HEK293 (cell line): ENCODE measurements around the gene PLCB1.

Experiments used
- CTCF ChIA-PET: fragments of 350-600 bp; formaldehyde crosslinking; extraction: SDS; loops from one replicate; lab custom pipeline; 2021; ENCODE audit warnings: antibody characterized with exemption; lab: Yijun Ruan, JAX
- POLR2A ChIA-PET: fragments of 300-600 bp; formaldehyde crosslinking; extraction: SDS; loops from one replicate; lab custom pipeline; 2020; ENCODE audit warnings: antibody characterized with exemption, inconsistent platforms; lab: Yijun Ruan, JAX
- H3K27ac ChIP-seq: fragments of 200-500 bp; sonication (Bioruptor generic); 2 replicates; pipeline ENCODE4 v1.5.1; 2014; ENCODE audit warnings: low read depth, low read length, control low read depth, inconsistent platforms; ENCODE audit errors: extremely low read depth
- H3K36me3 ChIP-seq, 2 experiments: fragments of 200-500 bp in 1 of 2; sonication (Bioruptor generic) in 1 of 2; 1 replicate in 1 of 2; 2 replicates in 1 of 2; pipeline ENCODE4 v1.5.1; 2014 to 2017; ENCODE audit warnings: inconsistent platforms in 2 of 2, low read length in 2 of 2; ENCODE audit not compliant: control insufficient read depth in 2 of 2, insufficient read depth in 1 of 2
- H3K4me1 ChIP-seq: fragments of 200-500 bp; sonication (Bioruptor generic); 2 replicates; pipeline ENCODE4 v1.5.1; 2014; ENCODE audit warnings: mild to moderate bottlenecking, low read length, inconsistent platforms; ENCODE audit not compliant: control insufficient read depth, insufficient read depth
- H3K4me3 ChIP-seq: 2 replicates; pipeline ENCODE4 v1.5.1; 2011; ENCODE audit warnings: low read depth, mild to moderate bottlenecking, control low read depth, low read length, moderate library complexity
- H3K9me3 ChIP-seq: fragments of 200-500 bp; sonication (Bioruptor generic); 2 replicates; pipeline ENCODE4 v1.5.1; 2014; ENCODE audit warnings: low read depth, low read length, inconsistent platforms; ENCODE audit not compliant: control insufficient read depth, insufficient read depth
- ATF2 ChIP-seq: fragments of 450-650 bp; formaldehyde crosslinking; IDR thresholded peaks from 2 replicates; pipeline ENCODE4 v1.5.1; 2016; ENCODE audit warnings: missing biosample characterization, missing genetic modification characterization, low read depth
- FEZF1 ChIP-seq: fragments of 450-650 bp; formaldehyde crosslinking; IDR thresholded peaks from 2 replicates; pipeline ENCODE4 v1.5.1; 2016; ENCODE audit warnings: missing biosample characterization, missing genetic modification characterization
- GLIS2 ChIP-seq: fragments of 450-650 bp; formaldehyde crosslinking; IDR thresholded peaks from 2 replicates; pipeline ENCODE4 v1.5.1; 2016; ENCODE audit warnings: missing biosample characterization, missing genetic modification characterization
- HOXD13 ChIP-seq: sonication (generic); formaldehyde crosslinking; IDR thresholded peaks from 2 replicates; pipeline ENCODE4 v1.8.0; 2022; ENCODE audit warnings: missing genetic modification reagents, borderline replicate concordance
- TRIM28 ChIP-seq: IDR thresholded peaks from 2 replicates; pipeline ENCODE4 v1.6.1; 2011; ENCODE audit warnings: low read length, control low read depth, borderline replicate concordance
- ZBTB1 ChIP-seq: fragments of 450-650 bp; formaldehyde crosslinking; IDR thresholded peaks from 2 replicates; pipeline ENCODE4 v1.5.1; 2016; ENCODE audit warnings: missing biosample characterization, missing genetic modification characterization
- ZBTB7A ChIP-seq: fragments of 450-650 bp; formaldehyde crosslinking; IDR thresholded peaks from 2 replicates; pipeline ENCODE4 v1.5.1; 2016; ENCODE audit warnings: low read depth, missing biosample characterization, missing genetic modification characterization
- ZBTB8A ChIP-seq: fragments of 450-650 bp; formaldehyde crosslinking; IDR thresholded peaks from 2 replicates; pipeline ENCODE4 v1.5.1; 2016; ENCODE audit warnings: missing biosample characterization, missing genetic modification characterization
- ZFP69B ChIP-seq: fragments of 450-650 bp; formaldehyde crosslinking; IDR thresholded peaks from 2 replicates; pipeline ENCODE4 v1.5.1; 2016; ENCODE audit warnings: missing biosample characterization, missing genetic modification characterization
- ZNF184 ChIP-seq: fragments of 450-650 bp; IDR thresholded peaks from 2 replicates; pipeline ENCODE4 v1.5.1; 2018; ENCODE audit warnings: missing biosample characterization, mild to moderate bottlenecking, missing genetic modification characterization
- ZNF19 ChIP-seq: fragments of 450-650 bp; formaldehyde crosslinking; IDR thresholded peaks from 2 replicates; pipeline ENCODE4; 2016; ENCODE audit warnings: missing biosample characterization, missing genetic modification characterization, low read depth
- ZNF2 ChIP-seq: fragments of 450-650 bp; formaldehyde crosslinking; IDR thresholded peaks from 2 replicates; pipeline ENCODE4 v1.5.1; 2016; ENCODE audit warnings: missing biosample characterization, missing genetic modification characterization
- ZNF211 ChIP-seq: fragments of 450-650 bp; formaldehyde crosslinking; IDR thresholded peaks from 2 replicates; pipeline ENCODE4 v1.5.1; 2016; ENCODE audit warnings: low read depth, missing biosample characterization, missing genetic modification characterization
- ZNF23 ChIP-seq: fragments of 450-650 bp; formaldehyde crosslinking; IDR thresholded peaks from 2 replicates; pipeline ENCODE4 v1.5.1; 2016; ENCODE audit warnings: missing biosample characterization, missing genetic modification characterization, borderline replicate concordance
- ZNF423 ChIP-seq: fragments of 450-650 bp; formaldehyde crosslinking; IDR thresholded peaks from 2 replicates; pipeline ENCODE4 v1.5.1; 2016; ENCODE audit warnings: missing biosample characterization, missing genetic modification characterization
- ZNF544 ChIP-seq: fragments of 450-650 bp; formaldehyde crosslinking; IDR thresholded peaks from 2 replicates; pipeline ENCODE4 v1.5.0; 2017; ENCODE audit warnings: missing biosample characterization, missing genetic modification characterization
- ZNF626 ChIP-seq: fragments of 450-650 bp; sonication (Bioruptor Pico); formaldehyde crosslinking; IDR thresholded peaks from 2 replicates; pipeline ENCODE4 v1.5.1; 2018; ENCODE audit warnings: missing biosample characterization, missing genetic modification characterization, inconsistent platforms
- ZNF654 ChIP-seq: fragments of 450-650 bp; formaldehyde crosslinking; IDR thresholded peaks from 2 replicates; pipeline ENCODE4 v1.5.1; 2016; ENCODE audit warnings: low read depth, missing biosample characterization, missing genetic modification characterization
- ZNF670 ChIP-seq: fragments of 450-650 bp; formaldehyde crosslinking; IDR thresholded peaks from 2 replicates; pipeline ENCODE4 v1.5.1; 2016; ENCODE audit warnings: missing biosample characterization, missing genetic modification characterization, low read depth
- ZNF830 ChIP-seq: fragments of 450-650 bp; IDR thresholded peaks from 2 replicates; pipeline ENCODE4 v1.5.0; 2018; ENCODE audit warnings: missing biosample characterization, missing genetic modification characterization, low read depth, mild to moderate bottlenecking, moderate library complexity
- TF ChIP-seq, protein P1 (sequence below): fragments of 450-650 bp; formaldehyde crosslinking; IDR thresholded peaks from 2 replicates; pipeline ENCODE4 v1.5.1; 2016; ENCODE audit warnings: missing biosample characterization, missing genetic modification characterization
- TF ChIP-seq, protein P2 (sequence below): fragments of 450-650 bp; formaldehyde crosslinking; IDR thresholded peaks from 2 replicates; pipeline ENCODE4 v1.5.1; 2017; ENCODE audit warnings: missing biosample characterization, missing genetic modification characterization
- TF ChIP-seq, protein P3 (sequence below): fragments of 450-650 bp; formaldehyde crosslinking; IDR thresholded peaks from 2 replicates; pipeline ENCODE4 v1.5.1; 2017; ENCODE audit warnings: missing biosample characterization, missing genetic modification characterization

Gene PLCB1

DNA sequence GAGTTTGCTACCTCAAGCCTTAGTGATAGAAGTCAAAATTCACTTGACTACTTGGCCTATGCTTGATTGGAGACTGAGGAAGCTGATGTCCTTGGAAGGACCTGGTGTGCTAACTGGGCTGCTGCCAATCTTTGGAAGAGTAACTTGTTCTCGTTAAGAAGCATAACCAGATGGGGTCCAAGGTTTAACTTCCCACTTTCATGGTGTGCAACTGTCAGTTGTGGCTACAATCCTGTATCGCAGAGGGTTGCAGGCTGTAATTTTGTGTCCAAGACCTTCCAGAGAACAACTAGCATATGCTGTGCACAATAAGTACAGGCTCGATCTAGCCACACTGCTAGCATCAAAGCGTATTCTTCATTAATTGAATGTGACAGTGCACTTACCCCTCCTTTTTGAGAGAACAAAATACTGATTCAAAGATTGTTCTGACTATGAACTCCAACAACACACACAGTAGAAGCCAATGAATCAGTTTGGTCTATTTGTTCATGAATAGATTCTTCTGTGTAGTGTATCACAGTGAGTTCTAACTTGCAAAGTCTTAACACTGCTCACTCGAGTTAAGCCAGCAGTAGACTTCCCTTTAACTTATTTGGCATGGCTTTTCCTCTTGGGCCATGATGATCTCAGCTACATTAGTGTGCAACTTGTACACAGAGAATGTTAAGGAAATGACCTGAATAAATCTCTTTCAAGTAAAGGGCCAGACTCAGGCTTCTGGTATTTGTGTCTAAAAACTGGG lies 15.8 kb upstream of the PLCB1 start (continued):
- TF ChIP-seq, protein P1, sequence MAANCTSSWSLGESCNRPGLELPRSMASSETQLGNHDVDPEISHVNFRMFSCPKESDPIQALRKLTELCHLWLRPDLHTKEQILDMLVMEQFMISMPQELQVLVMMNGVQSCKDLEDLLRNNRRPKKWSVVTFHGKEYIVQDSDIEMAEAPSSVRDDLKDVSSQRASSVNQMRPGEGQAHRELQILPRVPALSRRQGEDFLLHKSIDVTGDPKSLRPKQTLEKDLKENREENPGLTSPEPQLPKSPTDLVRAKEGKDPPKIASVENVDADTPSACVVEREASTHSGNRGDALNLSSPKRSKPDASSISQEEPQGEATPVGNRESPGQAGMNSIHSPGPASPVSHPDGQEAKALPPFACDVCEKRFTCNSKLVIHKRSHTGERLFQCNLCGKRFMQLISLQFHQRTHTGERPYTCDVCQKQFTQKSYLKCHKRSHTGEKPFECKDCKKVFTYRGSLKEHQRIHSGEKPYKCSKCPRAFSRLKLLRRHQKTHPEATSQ (tag by site-specific recombination): no peak
- TF ChIP-seq ZNF626 (tag by site-specific recombination): no peak
- no peak for TF ChIP-seq ZNF23 (tag by site-specific recombination)
- TF ChIP-seq, protein P2, sequence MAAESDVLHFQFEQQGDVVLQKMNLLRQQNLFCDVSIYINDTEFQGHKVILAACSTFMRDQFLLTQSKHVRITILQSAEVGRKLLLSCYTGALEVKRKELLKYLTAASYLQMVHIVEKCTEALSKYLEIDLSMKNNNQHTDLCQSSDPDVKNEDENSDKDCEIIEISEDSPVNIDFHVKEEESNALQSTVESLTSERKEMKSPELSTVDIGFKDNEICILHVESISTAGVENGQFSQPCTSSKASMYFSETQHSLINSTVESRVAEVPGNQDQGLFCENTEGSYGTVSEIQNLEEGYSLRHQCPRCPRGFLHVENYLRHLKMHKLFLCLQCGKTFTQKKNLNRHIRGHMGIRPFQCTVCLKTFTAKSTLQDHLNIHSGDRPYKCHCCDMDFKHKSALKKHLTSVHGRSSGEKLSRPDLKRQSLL: no peak
- TF ChIP-seq ZNF19 (tag by site-specific recombination): no peak
- no peak for TF ChIP-seq TRIM28
- no peak for TF ChIP-seq ZNF184 (tag by site-specific recombination)
- TF ChIP-seq ZBTB8A (tag by site-specific recombination): no peak
- TF ChIP-seq, all 188 proteins: peak for 0

DNA sequence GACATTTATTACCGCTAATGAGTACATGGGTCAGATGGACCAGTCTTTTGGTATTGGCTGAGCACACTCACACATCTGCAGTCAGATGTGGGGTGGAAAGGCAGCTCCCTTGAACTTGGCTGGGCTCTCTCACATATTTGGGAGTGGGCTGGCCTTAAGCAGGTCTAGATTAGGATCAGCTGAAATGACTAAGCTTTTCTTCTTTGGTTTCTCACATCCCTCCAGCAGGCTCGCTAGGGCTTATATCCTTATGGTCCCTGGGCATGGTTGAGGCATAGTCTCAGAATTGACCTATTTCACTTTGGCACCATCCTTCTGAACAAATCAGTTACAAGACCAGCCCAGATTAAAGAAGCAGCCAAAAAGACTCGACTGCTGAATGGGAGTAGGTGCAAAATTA lies 14.4 kb upstream of the PLCB1 start:
- ChIA-PET CTCF (interaction anchor here (0.6 kb wide), 1 partner anchor 67 kb away, joined by 4 read pairs; no protein-coding TSS in a partner anchor), POLR2A (interaction anchor here (0.5 kb wide), 1 partner anchor 129 kb away, joined by 4 read pairs; no protein-coding TSS in a partner anchor)
- Histone ChIP-seq H3K36me3 (no peaks in the 10 kb centered on the region), H3K4me1 (no peaks in the 10 kb centered on the region), H3K4me3 (no peak overlapping the region), H3K9me3 (no peaks in the 10 kb centered on the region), H3K27ac (no peak overlapping the region)
- no peak for TF ChIP-seq ZNF654 (tag by site-specific recombination)

DNA sequence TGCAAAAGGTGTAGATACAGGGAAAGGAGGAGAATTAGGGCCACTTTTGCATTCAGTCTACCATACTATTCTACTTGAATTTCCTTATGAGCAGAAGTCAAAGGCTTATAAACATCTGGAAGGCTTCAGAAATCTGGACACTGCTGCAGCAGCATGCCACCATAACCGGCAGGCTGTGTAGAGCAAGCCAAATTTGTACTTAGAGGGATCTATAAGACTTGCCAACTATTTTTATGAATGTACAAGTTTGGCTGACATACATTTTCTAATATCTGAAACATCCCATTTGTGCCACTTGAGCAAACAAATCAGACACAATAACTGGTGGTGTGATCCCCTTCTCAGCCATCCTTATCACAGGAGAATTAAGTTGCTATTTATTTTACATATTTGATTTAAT lies 14.0 kb upstream of the PLCB1 start:
- TF ChIP-seq ZBTB7A (tag by site-specific recombination): no peak
- no peak for TF ChIP-seq FEZF1 (tag by site-specific recombination)
- no peak for TF ChIP-seq ZNF670 (tag by site-specific recombination)
- TF ChIP-seq ZFP69B (tag by site-specific recombination): no peak
- TF ChIP-seq ZBTB1: no peak
- TF ChIP-seq GLIS2 (tag by site-specific recombination): no peak
- TF ChIP-seq ZNF423 (tag by site-specific recombination): no peak
- H3K36me3 ChIP-seq: no peaks in the 10 kb centered on the region
- no peak overlapping the region for H3K27ac ChIP-seq
- ChIA-PET POLR2A (no interaction called here), CTCF (no interaction called here)
- no peaks in the 10 kb centered on the region for H3K4me1 ChIP-seq
- H3K4me3 ChIP-seq: no peak overlapping the region
- no peaks in the 10 kb centered on the region for H3K9me3 ChIP-seq

- ChIA-PET POLR2A (no interaction called here), CTCF (interaction anchor here (1.0 kb wide), 1 partner anchor 182 kb away, joined by 3 read pairs; no protein-coding TSS in a partner anchor)
- H3K4me3 ChIP-seq: no peak overlapping the region
- H3K4me1 ChIP-seq: no peaks in the 10 kb centered on the region
- no peaks in the 10 kb centered on the region for H3K36me3 ChIP-seq
- TF ChIP-seq ZNF830 (tag by site-specific recombination) (no peak), ZNF2 (tag by site-specific recombination) (no peak), ATF2 (tag by site-specific recombination) (no peak), HOXD13 (CRISPR knock-in tag) (no peak), ZNF544 (no peak), ZNF211 (no peak), ZBTB7A (tag by site-specific recombination) (no peak)
- TF ChIP-seq, protein P3, sequence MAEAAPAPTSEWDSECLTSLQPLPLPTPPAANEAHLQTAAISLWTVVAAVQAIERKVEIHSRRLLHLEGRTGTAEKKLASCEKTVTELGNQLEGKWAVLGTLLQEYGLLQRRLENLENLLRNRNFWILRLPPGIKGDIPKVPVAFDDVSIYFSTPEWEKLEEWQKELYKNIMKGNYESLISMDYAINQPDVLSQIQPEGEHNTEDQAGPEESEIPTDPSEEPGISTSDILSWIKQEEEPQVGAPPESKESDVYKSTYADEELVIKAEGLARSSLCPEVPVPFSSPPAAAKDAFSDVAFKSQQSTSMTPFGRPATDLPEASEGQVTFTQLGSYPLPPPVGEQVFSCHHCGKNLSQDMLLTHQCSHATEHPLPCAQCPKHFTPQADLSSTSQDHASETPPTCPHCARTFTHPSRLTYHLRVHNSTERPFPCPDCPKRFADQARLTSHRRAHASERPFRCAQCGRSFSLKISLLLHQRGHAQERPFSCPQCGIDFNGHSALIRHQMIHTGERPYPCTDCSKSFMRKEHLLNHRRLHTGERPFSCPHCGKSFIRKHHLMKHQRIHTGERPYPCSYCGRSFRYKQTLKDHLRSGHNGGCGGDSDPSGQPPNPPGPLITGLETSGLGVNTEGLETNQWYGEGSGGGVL (tag by site-specific recombination): no peak
- H3K27ac ChIP-seq: no peak overlapping the region
- no peaks in the 10 kb centered on the region for H3K9me3 ChIP-seq
Measured at GRCh38 chr20:8118760-8119159, 13.3 kb upstream of the PLCB1 start.
